Trophoblast cell (in vitro differentiated cells and primary cell): ENCODE measurements around the gene PCP2.

ENCODE experiments used
- DNase-seq, 2 donors: peaks; one replicate each; pipeline ENCODE4 v3.0.0-alpha.2; 2016
- H2AFZ ChIP-seq: 2 replicates; pipeline ENCODE4 v1.6.1; 2013; ENCODE audit warnings: low read length, moderate library complexity, mild to moderate bottlenecking; ENCODE audit not compliant: insufficient read depth, poor library complexity
- H2AK5ac ChIP-seq: 2 replicates; pipeline ENCODE4 v1.6.1; 2013; ENCODE audit warnings: mild to moderate bottlenecking, low read length
- H2BK120ac ChIP-seq: 2 replicates; pipeline ENCODE4 v1.6.1; 2013; ENCODE audit warnings: low read length, mild to moderate bottlenecking, moderate library complexity; ENCODE audit not compliant: insufficient read depth, poor library complexity
- H2BK12ac ChIP-seq: 2 replicates; pipeline ENCODE4 v1.6.1; 2013; ENCODE audit warnings: mild to moderate bottlenecking, low read length, moderate library complexity
- H2BK5ac ChIP-seq: 2 replicates; pipeline ENCODE4 v1.6.1; 2013; ENCODE audit warnings: low read length, low read depth, moderate library complexity, mild to moderate bottlenecking; ENCODE audit not compliant: poor library complexity
- H3K14ac ChIP-seq: 2 replicates; pipeline ENCODE4 v1.6.1; 2013; ENCODE audit warnings: mild to moderate bottlenecking, low read length
- H3K18ac ChIP-seq: 2 replicates; pipeline ENCODE4 v1.6.1; 2013; ENCODE audit warnings: mild to moderate bottlenecking, low read length
- H3K23ac ChIP-seq: 2 replicates; pipeline ENCODE4 v1.6.1; 2013; ENCODE audit warnings: low read length
- H3K27ac ChIP-seq: 2 replicates; pipeline ENCODE4 v1.5.1; 2013; ENCODE audit warnings: low read depth, mild to moderate bottlenecking, inconsistent platforms, low read length, moderate library complexity
- H3K27me3 ChIP-seq: 2 replicates; pipeline ENCODE4 v1.6.1; 2013; ENCODE audit warnings: inconsistent platforms, mild to moderate bottlenecking, low read length, moderate library complexity; ENCODE audit not compliant: insufficient read depth
- H3K36me3 ChIP-seq, 2 experiments: 1 replicate in 1 of 2; 2 replicates in 1 of 2; pipeline ENCODE4 v1.6.1; 2013; ENCODE audit warnings: low read length in 2 of 2, mild to moderate bottlenecking in 2 of 2, moderate library complexity in 1 of 2; ENCODE audit not compliant: insufficient read depth in 2 of 2, control insufficient read depth in 1 of 2
- H3K4ac ChIP-seq: 2 replicates; pipeline ENCODE4 v1.6.1; 2013; ENCODE audit warnings: low read depth, mild to moderate bottlenecking, low read length, moderate library complexity
- H3K4me1 ChIP-seq, 2 experiments: 1 replicate in 1 of 2; 2 replicates in 1 of 2; pipeline ENCODE4 v1.6.1; 2013; ENCODE audit warnings: low read length in 2 of 2, mild to moderate bottlenecking in 2 of 2, moderate library complexity in 1 of 2; ENCODE audit not compliant: insufficient read depth in 2 of 2, control insufficient read depth in 1 of 2
- H3K4me2 ChIP-seq: 2 replicates; pipeline ENCODE4 v1.6.1; 2013; ENCODE audit warnings: inconsistent platforms, mild to moderate bottlenecking, low read length, moderate library complexity
- H3K4me3 ChIP-seq: 2 replicates; pipeline ENCODE4 v1.5.1; 2013; ENCODE audit warnings: mild to moderate bottlenecking, low read depth, low read length, inconsistent platforms
- H3K79me1 ChIP-seq: one replicate; pipeline ENCODE4 v1.6.1; 2013; ENCODE audit warnings: low read length
- H3K79me2 ChIP-seq: 2 replicates; pipeline ENCODE4 v1.6.1; 2013; ENCODE audit warnings: low read length, mild to moderate bottlenecking; ENCODE audit not compliant: control insufficient read depth, insufficient read depth, poor library complexity
- H3K9ac ChIP-seq: 2 replicates; pipeline ENCODE4 v1.6.1; 2013; ENCODE audit warnings: mild to moderate bottlenecking, low read length
- H3K9me3 ChIP-seq: 2 replicates; pipeline ENCODE4 v1.6.1; 2013; ENCODE audit warnings: low read depth, mild to moderate bottlenecking, control low read depth, inconsistent platforms, low read length; ENCODE audit not compliant: insufficient read depth
- H4K12ac ChIP-seq: 2 replicates; pipeline ENCODE4 v1.6.1; 2013; ENCODE audit warnings: low read depth, mild to moderate bottlenecking, low read length, moderate library complexity
- H4K8ac ChIP-seq: 2 replicates; pipeline ENCODE4 v1.6.1; 2013; ENCODE audit warnings: low read depth, mild to moderate bottlenecking, low read length, moderate library complexity
- H4K91ac ChIP-seq: one replicate; pipeline ENCODE4 v1.6.1; 2013; ENCODE audit warnings: low read depth, mild to moderate bottlenecking, low read length, moderate library complexity
- WGBS: extraction: QIAGEN DNeasy Blood & Tissue Kit; methylation state at CpG from one replicate; pipeline ENCODE4 v1.1.7; 2013; ENCODE audit warnings: missing lambda C conversion rate; ENCODE audit not compliant: insufficient read length, insufficient coverage; ENCODE audit errors: extremely low coverage; 5-methylcytosine and 5-hydroxymethylcytosine counted together

Gene PCP2

GRCh38 chr19:7605490-7606222 is 27.9 kb downstream of the PCP2 start:
- Histone ChIP-seq H2AFZ (no peak overlapping the region), H3K79me1 (no peaks in the 10 kb centered on the region), H2BK5ac (no peak overlapping the region), H2BK120ac (no peak overlapping the region), H2AK5ac (no peak overlapping the region), H3K27ac (no peak overlapping the region), H3K36me3 (peaks cover 17 to 21% of the 10 kb centered on the region in 2 experiments), H3K9ac (no peak overlapping the region), H3K4ac (no peak overlapping the region), H2BK12ac (no peak overlapping the region), H3K27me3 (no peaks in the 10 kb centered on the region), H3K18ac (no peak overlapping the region), H3K4me2 (no peak overlapping the region), H3K4me1 (peaks cover 0 to 2% of the 10 kb centered on the region in 2 experiments), H4K12ac (no peak overlapping the region), H4K91ac (no peak overlapping the region), H3K23ac (no peak overlapping the region), H3K79me2 (no peaks in the 10 kb centered on the region), H3K14ac (no peak overlapping the region), H4K8ac (no peak overlapping the region), H3K4me3 (no peak overlapping the region), H3K9me3 (peaks cover 1% of the 10 kb centered on the region)
- peak in 1 of 2 donors; percentile 12 for DNase-seq
- WGBS, result no CpG with 5 or more reads among the region's 14 CpGs

GRCh38 chr19:7603919-7604318 is 29.6 kb downstream of the PCP2 start:
- H4K91ac ChIP-seq, result no peak overlapping the region
- H3K4me3 ChIP-seq, result no peak overlapping the region
- no peak overlapping the region for H4K12ac ChIP-seq
- H2BK12ac ChIP-seq, result no peak overlapping the region
- no peak overlapping the region for H2BK120ac ChIP-seq
- H3K18ac ChIP-seq, result no peak overlapping the region
- H3K9me3 ChIP-seq, result peaks cover 1% of the 10 kb centered on the region
- H3K27me3 ChIP-seq, result no peaks in the 10 kb centered on the region
- peaks cover 0 to 2% of the 10 kb centered on the region in 2 experiments for H3K4me1 ChIP-seq
- no peak overlapping the region for H4K8ac ChIP-seq
- no peak overlapping the region for H2AFZ ChIP-seq
- peak; percentile 12 to 38 for DNase-seq
- H3K9ac ChIP-seq, result no peak overlapping the region
- peaks cover 9 to 12% of the 10 kb centered on the region in 2 experiments for H3K36me3 ChIP-seq
- no CpG with 5 or more reads among the region's 9 CpGs for WGBS
- no peak overlapping the region for H3K4ac ChIP-seq
- no peak overlapping the region for H2BK5ac ChIP-seq
- H3K14ac ChIP-seq, result no peak overlapping the region
- H3K27ac ChIP-seq, result no peak overlapping the region
- no peak overlapping the region for H3K4me2 ChIP-seq
- no peaks in the 10 kb centered on the region for H3K79me2 ChIP-seq
- H2AK5ac ChIP-seq, result no peak overlapping the region
- H3K79me1 ChIP-seq, result no peaks in the 10 kb centered on the region
- H3K23ac ChIP-seq, result no peak overlapping the region

DNA sequence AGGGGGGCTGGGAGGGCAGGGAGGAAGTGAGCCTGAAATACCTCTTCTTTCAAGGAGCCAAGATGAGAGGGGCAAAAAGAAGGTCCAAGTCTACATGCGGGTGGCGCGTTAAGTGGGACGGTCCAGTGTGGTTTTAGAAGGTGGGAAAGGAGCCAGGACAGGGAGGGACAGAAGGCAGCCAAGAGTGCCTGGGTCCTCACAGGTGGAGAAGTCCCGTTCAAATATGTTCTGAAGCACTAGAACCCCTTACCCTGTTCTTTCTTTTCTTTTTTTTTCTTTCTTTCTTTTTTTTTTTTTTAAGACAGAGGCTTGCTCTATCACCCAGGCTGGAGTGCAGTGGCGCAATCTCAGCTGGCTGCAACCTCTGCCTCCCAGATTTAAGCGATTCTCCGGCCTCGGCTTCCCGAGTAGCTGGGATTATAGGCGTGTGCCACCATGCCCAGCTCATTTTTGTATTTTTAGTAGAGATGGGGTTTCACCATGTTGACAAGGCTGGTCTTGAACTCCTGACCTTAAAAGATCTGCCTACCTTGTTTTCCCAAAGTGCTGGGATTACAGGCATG is 30.5 kb downstream of the PCP2 start:
- peaks cover 0 to 2% of the 10 kb centered on the region in 2 experiments for H3K4me1 ChIP-seq
- DNase-seq, result no peak

GRCh38 chr19:7602240-7602934 is 31.1 kb downstream of the PCP2 start:
- Histone ChIP-seq H3K18ac (no peak overlapping the region), H3K79me1 (no peaks in the 10 kb centered on the region), H2AFZ (no peak overlapping the region), H3K27me3 (no peaks in the 10 kb centered on the region), H3K79me2 (no peaks in the 10 kb centered on the region), H3K14ac (no peak overlapping the region), H2BK12ac (no peak overlapping the region), H4K12ac (no peak overlapping the region), H4K8ac (no peak overlapping the region), H2BK5ac (no peak overlapping the region), H3K9ac (no peak overlapping the region), H3K23ac (no peak overlapping the region), H3K9me3 (no peaks in the 10 kb centered on the region), H3K4me1 (peaks cover 0 to 2% of the 10 kb centered on the region in 2 experiments), H3K4me2 (no peak overlapping the region), H3K27ac (no peak overlapping the region), H2BK120ac (no peak overlapping the region), H2AK5ac (no peak overlapping the region), H4K91ac (no peak overlapping the region), H3K4me3 (no peak overlapping the region), H3K4ac (no peak overlapping the region), H3K36me3 (peaks cover 2 to 6% of the 10 kb centered on the region in 2 experiments)
- DNase-seq, result no peak
- 100% methylated on average over 2 of the region's 15 CpGs for WGBS

More for the DNA sequence above, 30.5 kb downstream of the PCP2 start:
- H3K23ac ChIP-seq, result no peak overlapping the region
- H4K12ac ChIP-seq, result no peak overlapping the region
- H2AK5ac ChIP-seq, result no peak overlapping the region
- peaks cover 1% of the 10 kb centered on the region for H3K9me3 ChIP-seq
- H3K9ac ChIP-seq, result no peak overlapping the region
- H3K79me2 ChIP-seq, result no peaks in the 10 kb centered on the region
- H4K91ac ChIP-seq, result no peak overlapping the region
- H3K27ac ChIP-seq, result no peak overlapping the region
- H3K4me2 ChIP-seq, result no peak overlapping the region
- H3K4ac ChIP-seq, result no peak overlapping the region
- no peak overlapping the region for H2BK12ac ChIP-seq
- no peak overlapping the region for H3K18ac ChIP-seq
- no peak overlapping the region for H2BK120ac ChIP-seq
- H3K79me1 ChIP-seq, result no peaks in the 10 kb centered on the region
- H3K27me3 ChIP-seq, result no peaks in the 10 kb centered on the region
- WGBS, result no CpG with 5 or more reads among the region's 11 CpGs
- H4K8ac ChIP-seq, result no peak overlapping the region
- H3K36me3 ChIP-seq, result peaks cover 5 to 9% of the 10 kb centered on the region in 2 experiments
- H2BK5ac ChIP-seq, result no peak overlapping the region
- no peak overlapping the region for H3K4me3 ChIP-seq
- H2AFZ ChIP-seq, result no peak overlapping the region
- no peak overlapping the region for H3K14ac ChIP-seq
